LoVo (cell line): ENCODE data around the gene IL26.

Experiments
- DNase-seq: peaks from one replicate; pipeline ENCODE4 v3.0.0-alpha.2; 2016; ENCODE audit warnings: low spot score

Gene IL26

DNA sequence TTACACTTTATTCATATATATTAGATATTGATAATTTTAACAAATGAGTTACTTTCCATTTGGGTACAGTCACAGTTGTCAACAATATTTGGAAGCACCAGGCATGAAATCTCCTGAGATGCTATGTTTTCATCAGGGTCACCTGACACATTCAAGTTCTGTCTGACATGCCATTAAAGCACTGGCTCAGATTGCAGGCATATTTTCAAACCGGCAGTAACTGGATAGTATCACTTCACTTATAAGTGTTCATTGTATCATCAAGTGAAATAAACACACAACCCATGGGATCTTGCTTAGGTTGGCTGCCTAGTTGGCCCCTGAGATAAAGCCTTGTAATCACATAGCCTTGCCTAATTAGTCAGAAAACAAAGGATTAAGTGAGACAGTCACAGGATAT is 70.8 kb downstream of the IL26 start:
- DNase-seq = no peak
